Amniotic epithelial cell (primary cell): ENCODE measurements around the gene GSTM4.
A peak's percentile ranks its signal among the peaks of the same experiment; 100 is the strongest.
"Not testable (repeated sequence)": the region's sequence is repeated elsewhere in the genome, so short reads cannot be mapped to it uniquely, and the experiment has no call there.

Experiments
- DNase-seq: peaks from one replicate; pipeline ENCODE4 v3.0.0-alpha.2; 2010; ENCODE audit warnings: low read depth

GSTM4 gene

GRCh38 chr1:109667452-109668122, 11.7 kb downstream of the GSTM4 start, which contains the start of gene GSTM2:
Gene GSTM2 (plus strand): TSS chr1:109668057. CDS start chr1:109668116, 59 bp downstream.
- peak; percentile 85 for DNase-seq

GRCh38 chr1:109668123-109668775, 12.3 kb downstream of the GSTM4 start:
- DNase-seq = no peak

GRCh38 chr1:109669246-109669948, 13.5 kb downstream of the GSTM4 start:
- DNase-seq = no peak

- DNase-seq = not testable (repeated sequence)
These were observed 14.0 kb downstream of the GSTM4 start for GRCh38 chr1:109669949-109670302.

DNA sequence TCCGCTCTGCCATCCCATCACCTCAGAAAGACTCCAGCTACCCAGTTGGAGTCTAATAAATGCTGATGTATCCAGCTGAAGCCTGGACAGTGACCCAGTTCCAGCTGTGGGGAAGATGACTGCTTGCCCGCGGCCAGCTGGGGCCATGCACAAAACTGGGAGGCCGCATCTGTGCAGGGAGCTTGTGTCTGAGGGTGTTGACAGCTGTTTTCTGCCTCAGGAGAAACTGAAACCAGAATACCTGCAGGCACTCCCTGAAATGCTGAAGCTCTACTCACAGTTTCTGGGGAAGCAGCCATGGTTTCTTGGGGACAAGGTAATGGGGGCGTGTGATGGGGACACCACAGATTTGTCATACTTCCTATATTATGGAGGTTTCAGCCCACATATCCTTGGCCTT, 15.2 kb downstream of the GSTM4 start:
- DNase-seq = no peak

- DNase-seq = not testable (repeated sequence)
These were observed 18.0 kb downstream of the GSTM4 start for GRCh38 chr1:109673861-109674260.

- not testable (repeated sequence) for DNase-seq
These were observed 20.9 kb downstream of the GSTM4 start for GRCh38 chr1:109676683-109677381.

DNA sequence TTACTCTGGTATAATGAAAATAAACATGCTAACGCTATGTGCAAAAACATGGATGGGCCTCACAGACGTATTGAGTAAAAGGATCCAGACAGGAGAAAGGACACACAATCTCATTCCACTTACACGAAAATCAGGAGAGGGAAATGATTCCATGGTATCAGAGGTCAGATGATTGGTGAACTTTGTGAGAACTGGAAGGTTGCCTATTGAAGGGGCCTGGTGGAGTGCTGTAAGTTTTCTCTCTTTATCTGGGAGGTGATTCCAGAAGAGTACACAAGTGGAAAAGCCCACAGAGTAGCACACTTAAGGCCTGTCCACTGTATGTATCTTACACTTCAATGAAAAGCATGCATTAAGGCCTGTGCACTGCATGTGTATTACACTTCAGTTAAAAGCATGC, 21.6 kb downstream of the GSTM4 start:
- no peak for DNase-seq

DNA sequence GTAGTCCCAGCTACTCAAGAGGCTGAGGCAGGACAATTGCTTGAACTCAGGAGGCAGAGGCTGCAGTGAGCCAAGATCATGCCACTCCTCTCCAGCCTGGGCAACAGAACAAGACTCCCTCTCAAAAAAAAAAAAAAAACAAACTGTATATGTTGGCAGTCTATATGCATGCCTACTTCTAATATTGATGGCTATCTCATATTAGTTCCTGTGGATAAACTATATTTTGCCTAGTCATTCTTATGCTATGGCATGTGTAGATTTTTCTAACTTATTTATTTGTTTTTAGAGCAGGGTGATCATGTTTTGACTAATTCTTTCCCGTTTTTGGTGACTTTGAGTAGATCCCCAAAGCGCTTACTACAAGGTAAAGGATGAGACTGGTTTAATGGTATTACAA, 22.7 kb downstream of the GSTM4 start:
- not testable (repeated sequence) for DNase-seq

DNA sequence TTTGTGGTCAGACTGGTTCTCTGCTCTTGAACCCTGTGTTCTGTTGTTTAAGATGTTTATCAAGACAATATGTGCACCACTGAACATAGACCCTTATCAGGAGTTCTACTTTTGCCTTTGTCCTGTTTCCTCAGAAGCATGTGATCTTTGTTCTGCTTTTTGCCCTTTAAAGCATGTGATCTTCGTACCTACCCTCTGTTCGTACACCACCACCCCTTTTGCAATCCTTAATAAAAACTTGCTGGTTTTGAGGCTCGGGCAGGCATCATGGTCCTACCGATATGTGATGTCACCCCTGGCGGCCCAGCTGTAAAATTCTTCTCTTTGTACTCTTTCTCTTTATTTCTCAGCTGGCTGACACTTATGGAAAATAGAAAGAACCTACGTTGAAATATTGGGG, 28.9 kb downstream of the GSTM4 start:
- DNase-seq = not testable (repeated sequence)

GRCh38 chr1:109685399-109685798, 29.5 kb downstream of the GSTM4 start:
- DNase-seq = not testable (repeated sequence)

GRCh38 chr1:109685890-109686289, 30.0 kb downstream of the GSTM4 start:
- DNase-seq = not testable (repeated sequence)

DNA sequence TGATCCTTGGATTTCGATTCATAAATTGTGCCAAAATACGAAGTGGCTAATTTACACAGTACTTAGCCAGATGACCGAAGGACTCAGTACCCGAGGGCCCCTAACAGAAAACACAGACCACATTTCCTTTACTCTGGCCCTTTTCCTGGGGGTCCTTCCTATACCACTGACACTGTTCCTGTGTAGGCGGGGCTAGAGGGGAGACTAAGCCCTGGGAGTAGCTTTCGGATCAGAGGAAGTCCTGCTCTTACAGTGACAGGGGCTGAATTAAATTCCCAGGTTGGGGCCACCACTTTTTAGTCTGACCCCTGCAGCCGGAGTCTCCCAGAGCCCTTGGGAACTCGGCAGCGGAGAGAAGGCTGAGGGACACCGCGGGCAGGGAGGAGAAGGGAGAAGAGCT, 31.2 kb downstream of the GSTM4 start:
- not testable (repeated sequence) for DNase-seq

- peak; percentile 78 for DNase-seq
These were observed 32.0 kb downstream of the GSTM4 start, which contains the start of gene GSTM1 for GRCh38 chr1:109687641-109688499. Gene GSTM1 (plus strand): TSS chr1:109687817. CDS start chr1:109687874, 57 bp downstream.

DNA sequence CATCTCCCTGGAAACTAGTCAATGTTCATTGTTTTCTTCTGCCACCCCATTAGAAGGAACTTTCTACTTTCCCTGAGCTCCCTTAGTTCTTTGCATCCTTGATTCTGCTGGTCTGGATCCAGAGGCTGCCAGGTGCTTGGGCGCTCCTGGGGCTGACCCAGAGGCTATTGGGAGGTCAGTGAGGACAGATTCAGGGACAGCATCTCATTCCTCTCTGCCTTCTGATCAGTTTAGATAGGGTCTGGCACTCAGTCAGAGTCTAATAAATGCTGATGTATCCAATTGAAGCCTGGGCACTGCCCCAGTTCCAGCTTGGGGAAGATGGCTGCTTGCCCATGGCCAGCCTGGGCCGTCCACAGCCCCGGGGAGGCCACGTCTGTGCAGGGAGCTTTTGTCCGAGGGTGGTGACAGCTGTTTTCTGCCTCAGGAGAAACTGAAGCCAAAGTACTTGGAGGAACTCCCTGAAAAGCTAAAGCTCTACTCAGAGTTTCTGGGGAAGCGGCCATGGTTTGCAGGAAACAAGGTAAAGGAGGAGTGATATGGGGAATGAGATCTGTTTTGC, 34.0 kb downstream of the GSTM4 start:
- DNase-seq = no peak

GRCh38 chr1:109691759-109692158, 35.9 kb downstream of the GSTM4 start:
- peak; percentile 27 for DNase-seq

DNA sequence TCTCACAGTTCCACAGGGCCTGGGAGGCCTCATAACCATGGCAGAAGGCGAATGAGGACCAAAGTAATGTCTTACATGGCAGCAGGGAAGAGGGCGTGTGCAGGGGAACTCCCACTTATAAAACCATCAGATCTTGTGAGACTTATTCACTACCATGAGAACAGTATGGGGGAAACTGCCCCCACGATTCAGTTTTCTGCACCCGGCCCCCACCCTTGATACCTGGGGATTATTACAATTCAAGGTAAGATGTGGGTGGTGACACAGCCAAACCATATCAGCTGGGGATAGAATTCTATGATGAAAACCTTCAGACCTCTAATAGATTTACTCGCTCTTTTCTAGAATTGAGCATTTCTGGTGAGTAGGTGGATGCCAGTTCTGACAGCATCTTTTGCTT, 38.5 kb downstream of the GSTM4 start:
- DNase-seq = not testable (repeated sequence)

- DNase-seq = peak; percentile 44
These were observed 39.2 kb downstream of the GSTM4 start for GRCh38 chr1:109695138-109695537.

GRCh38 chr1:109697066-109697465, 41.2 kb downstream of the GSTM4 start:
- DNase-seq = no peak

DNA sequence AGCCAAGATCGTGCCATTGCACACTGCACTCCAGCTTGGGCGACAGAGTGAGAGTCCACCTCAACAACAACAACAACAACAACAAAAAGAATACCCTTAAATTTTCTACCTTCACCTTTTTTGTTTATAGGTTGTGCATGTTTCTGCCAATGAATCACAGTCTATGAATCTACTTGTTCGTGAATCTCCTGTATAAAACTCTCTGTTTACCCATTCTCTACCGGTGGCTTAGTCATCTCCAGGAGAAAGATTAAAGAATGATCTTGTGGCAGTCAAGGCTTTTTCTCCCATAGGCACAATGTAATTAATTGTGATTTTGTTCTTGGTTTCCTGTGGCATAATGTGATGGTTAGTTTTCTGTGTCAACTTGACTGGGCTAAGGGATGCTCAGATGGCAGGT, 42.0 kb downstream of the GSTM4 start:
- peak; percentile 58 for DNase-seq

- DNase-seq = not testable (repeated sequence)
These were observed 47.0 kb downstream of the GSTM4 start for GRCh38 chr1:109702940-109703339.
